Heart left ventricle (tissue), 13 donors: ENCODE results near the gene DNAAF5.

Experiments used
- POLR2A ChIP-seq, 2 donors: fragments of 450-650 bp; IDR thresholded peaks; one replicate each; pipeline ENCODE4 v1.6.1; 2017; ENCODE audit warnings: antibody characterized with exemption in 2 of 2, mild to moderate bottlenecking in 2 of 2, moderate library complexity in 2 of 2
- TF ChIP-seq, protein P1 (sequence below), 12 donors: fragments of 200-600 bp; sonication (generic) in 4 of 12; IDR thresholded peaks; one replicate each; pipeline versions ENCODE4 v1.5.0 to v1.8.0; 2018 to 2022; ENCODE audit warnings: antibody characterized with exemption in 12 of 12, mild to moderate bottlenecking in 5 of 12
- donor health status: ischemic (EF 13 %, LVEDD 7.1; RV severe dilation, severe dysfunction).
- donor health status: DM: no; HTN: yes; CAD: no.
- donor health status: DM: no; HTN: no; CAD: no.
- donor health status: ischemic (EF 25% LVEDD 6.9; RV normal size, moderate dysfunction).
- donor health status: ischemic (EF 25% LVEDD 5.7; RV mildly dilated, moderate dysfunction).
- donor health status: ischemic (EF 35%, LVEDD 5.7; RV mildly dilated, moderate dysfunction).
- donor health status: nonischemic (EF 11% LVEDD 7.7; RV severe dilation, severe dysfunction).
- donor health status: DM: yes; HTN: yes; CAD: no.
- donor health status: PGD.
- donor health status: ischemic (EF 29% LVEDD 5.4; RV normal size, mild dysfunction).
- donor health status: nonischemic (EF 23%, LVEDD 6.1; RV moderate dilation, normal function).

DNA sequence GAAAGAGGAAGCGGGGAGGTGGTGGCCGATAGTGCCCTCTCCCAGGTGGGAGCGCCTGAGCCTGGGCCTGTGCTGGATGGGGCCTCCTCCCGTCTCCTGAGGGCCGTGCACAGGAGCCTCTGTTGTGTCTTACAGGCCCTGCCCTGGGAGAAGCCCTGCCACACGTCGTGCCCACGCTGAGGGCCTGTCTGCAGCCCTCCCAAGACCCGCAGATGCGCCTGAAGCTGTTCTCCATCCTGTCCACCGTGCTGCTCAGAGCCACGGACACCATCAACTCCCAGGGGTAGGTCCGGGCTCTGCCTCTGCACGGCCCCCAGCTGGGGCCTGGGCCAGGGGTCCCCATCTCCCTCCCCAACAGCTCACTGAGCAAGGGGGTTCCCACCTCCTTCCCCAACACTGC, 43.8 kb downstream of the DNAAF5 start:
- TF ChIP-seq POLR2A (IDR thresholded peaks at IDR 0.05), result no peak
- TF ChIP-seq, protein P1, sequence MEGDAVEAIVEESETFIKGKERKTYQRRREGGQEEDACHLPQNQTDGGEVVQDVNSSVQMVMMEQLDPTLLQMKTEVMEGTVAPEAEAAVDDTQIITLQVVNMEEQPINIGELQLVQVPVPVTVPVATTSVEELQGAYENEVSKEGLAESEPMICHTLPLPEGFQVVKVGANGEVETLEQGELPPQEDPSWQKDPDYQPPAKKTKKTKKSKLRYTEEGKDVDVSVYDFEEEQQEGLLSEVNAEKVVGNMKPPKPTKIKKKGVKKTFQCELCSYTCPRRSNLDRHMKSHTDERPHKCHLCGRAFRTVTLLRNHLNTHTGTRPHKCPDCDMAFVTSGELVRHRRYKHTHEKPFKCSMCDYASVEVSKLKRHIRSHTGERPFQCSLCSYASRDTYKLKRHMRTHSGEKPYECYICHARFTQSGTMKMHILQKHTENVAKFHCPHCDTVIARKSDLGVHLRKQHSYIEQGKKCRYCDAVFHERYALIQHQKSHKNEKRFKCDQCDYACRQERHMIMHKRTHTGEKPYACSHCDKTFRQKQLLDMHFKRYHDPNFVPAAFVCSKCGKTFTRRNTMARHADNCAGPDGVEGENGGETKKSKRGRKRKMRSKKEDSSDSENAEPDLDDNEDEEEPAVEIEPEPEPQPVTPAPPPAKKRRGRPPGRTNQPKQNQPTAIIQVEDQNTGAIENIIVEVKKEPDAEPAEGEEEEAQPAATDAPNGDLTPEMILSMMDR (IDR thresholded peaks at IDR 0.05), result no peak
